Measurements from ENCODE around the gene LGR6.
"Not testable (repeated sequence)": the region's sequence is repeated elsewhere in the genome, so short reads cannot be mapped to it uniquely, and the experiment has no call there.

LGR6 gene

GRCh38 chr1:202193614-202194327, at the start of gene LGR6:
Gene LGR6 (plus strand): TSS chr1:202193799. CDS start chr1:202193990, 191 bp downstream.
- no peak for DNase-seq

DNA sequence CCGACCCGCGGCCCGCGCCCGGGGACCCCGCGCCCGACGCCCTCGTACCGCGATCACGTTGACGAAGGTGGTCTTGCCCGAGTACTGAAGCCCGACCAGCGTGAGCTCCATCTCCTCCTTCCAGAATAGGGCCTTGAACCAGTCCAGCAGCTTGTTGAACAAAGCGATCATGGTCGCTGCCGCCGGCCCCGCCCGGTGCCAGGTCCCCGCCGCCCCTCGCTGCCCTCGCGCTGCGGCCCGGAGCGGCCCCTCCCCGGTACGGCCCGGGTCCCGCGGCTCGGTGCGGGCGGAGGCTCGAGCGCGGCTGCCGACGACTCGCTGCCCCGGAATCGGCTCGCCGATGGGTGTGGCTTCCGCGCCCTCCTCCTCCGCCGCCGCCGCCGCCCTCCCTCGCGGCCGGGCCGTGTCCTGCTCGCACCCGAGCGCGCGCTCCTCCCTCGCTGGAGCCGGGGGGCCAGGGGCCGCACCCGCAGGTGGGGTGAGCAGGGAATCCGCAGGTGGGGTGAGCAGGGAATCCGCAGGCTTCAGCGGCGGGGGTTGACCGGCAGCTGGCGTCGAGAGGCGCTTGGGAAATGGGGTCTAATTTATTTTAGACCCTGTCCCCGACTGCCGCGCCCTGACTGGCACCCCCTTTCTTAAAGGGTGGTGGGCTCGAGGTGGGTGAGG, 49.1 kb upstream of the LGR6 start, which contains the start of gene ARL8A:
Gene ARL8A, minus strand, starts transcription at position 336 of the 666 bp plus-strand sequence. Its CDS starts 165 bp downstream, at position 171.
- DNase-seq = peak; percentile 64 to 74

GRCh38 chr1:202145068-202145743, 48.4 kb upstream of the LGR6 start:
- DNase-seq = peak in 1 of 2 donors; percentile 48

DNA sequence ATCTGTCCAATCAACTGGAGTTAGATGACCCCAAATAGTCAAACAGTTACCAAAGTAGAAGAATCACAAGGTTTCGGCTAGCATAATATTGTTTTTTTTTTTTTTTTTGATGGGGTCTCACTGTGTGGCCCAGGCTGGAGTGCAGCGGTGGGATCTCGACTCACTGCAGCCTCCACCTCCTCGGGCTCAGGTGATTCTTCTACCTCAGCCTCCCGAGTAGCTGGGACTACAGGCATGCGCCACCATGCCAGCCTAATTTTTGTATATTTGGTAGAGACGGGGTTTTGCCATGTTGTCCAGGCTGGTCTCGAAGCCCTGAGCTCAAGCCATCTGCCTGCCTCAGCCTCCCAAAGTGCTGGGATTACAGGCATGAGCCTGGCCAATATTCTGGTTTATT, 47.9 kb upstream of the LGR6 start:
- DNase-seq = not testable (repeated sequence)

GRCh38 chr1:202146279-202146678, 47.3 kb upstream of the LGR6 start:
- DNase-seq = no peak

GRCh38 chr1:202146993-202147392, 46.6 kb upstream of the LGR6 start:
- no peak for DNase-seq

- DNase-seq = no peak
Observed at GRCh38 chr1:202148391-202148790, 45.2 kb upstream of the LGR6 start.

- no peak for DNase-seq
Observed at GRCh38 chr1:202149566-202149965, 44.0 kb upstream of the LGR6 start.

GRCh38 chr1:202150187-202150586, 43.4 kb upstream of the LGR6 start:
- no peak for DNase-seq

DNA sequence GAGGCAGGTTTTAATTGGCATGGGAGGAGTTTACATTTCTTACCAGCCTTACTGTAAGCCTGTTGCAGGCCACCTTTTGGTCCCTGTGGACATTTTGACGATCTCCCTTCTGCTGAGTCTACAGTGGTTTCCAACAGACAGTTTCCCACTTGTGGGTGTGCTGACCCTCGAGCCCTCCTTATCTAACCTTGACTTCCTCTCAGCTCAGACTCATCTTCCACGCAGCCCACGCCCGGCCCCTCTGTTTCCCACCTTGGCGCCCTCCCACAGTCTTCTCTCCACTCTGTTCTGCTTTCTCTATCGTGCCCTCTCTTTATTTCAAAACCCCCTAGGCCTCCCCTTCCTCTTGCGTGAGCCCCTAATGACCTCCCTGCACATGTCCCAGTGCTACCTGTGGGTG, 43.0 kb upstream of the LGR6 start:
- DNase-seq = no peak

DNA sequence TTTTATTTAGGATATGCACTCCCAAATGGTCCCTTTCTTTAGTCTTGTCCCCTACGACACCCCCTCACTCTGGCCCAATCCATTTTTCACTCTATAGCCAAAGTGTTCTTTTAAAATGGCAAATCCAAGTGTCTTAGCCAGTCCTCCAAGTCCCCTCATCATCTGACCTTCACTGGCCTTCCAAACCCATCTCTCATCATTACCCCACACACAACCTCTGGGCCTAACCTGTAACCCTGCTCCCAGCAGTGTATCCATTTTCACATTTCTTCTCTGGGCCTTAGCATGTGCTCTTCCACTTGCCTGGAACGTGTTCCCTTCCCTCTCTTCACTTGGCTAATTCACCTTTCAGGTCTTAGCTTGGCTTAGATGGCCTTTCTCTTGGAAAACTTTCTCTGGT, 42.6 kb upstream of the LGR6 start:
- DNase-seq = no peak

DNA sequence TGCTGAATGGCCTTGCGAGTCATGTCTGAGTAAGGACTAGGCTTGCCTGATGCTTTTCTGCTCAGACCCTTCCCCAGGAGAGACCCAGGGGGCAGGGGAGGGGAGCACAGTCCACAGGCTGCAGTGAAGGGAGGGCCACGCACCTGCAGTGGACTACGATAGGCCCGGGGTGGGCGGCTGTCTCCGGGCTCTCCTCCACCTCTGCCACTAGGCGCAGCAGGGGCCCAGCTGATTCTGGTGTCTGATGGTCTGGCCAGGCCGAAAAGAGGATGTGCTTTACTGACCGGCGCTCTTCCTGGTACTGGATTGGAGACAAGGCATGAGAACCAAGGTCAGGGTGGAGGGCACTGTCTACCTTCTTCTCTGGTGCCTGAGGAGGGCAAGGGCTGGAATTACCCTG, 41.2 kb upstream of the LGR6 start:
- DNase-seq = no peak

- DNase-seq = no peak
Observed at GRCh38 chr1:202153284-202153683, 40.3 kb upstream of the LGR6 start.

- DNase-seq = no peak
Observed at GRCh38 chr1:202154148-202154765, 39.3 kb upstream of the LGR6 start.

DNA sequence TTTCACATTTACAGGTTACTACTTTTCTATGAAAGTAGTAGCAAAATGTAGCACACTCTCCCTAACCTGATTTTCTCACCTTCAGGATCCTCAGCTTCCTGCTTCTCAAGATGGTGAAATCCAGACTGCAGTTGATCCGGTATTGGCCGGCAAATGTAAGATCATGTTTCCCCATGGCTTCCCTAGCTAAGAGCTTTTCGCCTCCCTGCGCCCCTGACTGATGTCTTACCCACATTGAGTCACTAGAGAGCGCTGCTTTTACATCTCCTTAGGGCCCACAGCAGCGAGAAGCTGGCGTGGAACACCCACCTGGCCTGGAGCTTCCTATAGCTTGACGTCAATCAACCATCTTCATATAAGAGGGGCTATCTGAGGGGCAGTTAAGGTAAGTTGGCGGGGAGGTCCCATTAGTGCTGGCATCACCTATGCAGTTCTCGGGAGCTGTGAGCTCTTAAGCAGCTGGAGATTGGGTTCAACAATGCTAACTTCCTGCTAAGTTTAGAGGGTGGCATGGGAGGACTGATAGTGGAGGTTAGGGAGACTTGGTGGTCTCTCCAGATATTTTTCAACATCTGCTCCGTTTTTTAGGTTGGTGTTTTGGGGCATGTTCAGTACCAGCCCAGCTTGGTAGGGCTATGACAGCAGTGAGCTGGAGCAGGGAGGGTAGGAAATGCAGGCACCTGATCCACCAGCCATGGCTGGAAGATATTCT, 38.7 kb upstream of the LGR6 start:
- DNase-seq = peak; percentile 60 to 76

DNA sequence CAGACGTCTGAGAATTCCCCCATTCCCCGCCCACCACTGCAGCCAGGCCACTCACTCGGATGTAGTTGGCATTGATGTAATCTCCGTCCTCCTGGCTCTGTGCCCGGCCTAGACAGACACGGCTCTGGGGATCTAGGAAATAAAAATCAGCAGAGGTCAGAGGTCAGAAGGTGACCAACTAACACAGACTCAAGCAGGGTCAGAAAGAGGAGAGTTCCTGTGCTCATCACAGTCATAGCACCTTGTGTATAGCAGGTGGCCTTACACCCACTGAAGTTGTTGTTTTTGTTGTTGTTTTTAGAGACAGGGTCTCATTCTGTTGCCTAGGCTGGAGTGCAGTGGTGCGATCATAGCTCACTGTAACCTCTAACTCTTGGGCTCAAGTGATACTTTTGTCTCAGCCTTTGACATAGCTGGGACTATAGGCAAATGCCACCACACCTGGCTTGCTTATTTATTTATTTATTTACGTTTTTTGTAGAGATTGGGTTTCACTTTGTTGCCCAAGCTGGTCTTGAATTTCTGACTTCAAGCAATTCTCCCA, 38.0 kb upstream of the LGR6 start:
- no peak for DNase-seq

DNA sequence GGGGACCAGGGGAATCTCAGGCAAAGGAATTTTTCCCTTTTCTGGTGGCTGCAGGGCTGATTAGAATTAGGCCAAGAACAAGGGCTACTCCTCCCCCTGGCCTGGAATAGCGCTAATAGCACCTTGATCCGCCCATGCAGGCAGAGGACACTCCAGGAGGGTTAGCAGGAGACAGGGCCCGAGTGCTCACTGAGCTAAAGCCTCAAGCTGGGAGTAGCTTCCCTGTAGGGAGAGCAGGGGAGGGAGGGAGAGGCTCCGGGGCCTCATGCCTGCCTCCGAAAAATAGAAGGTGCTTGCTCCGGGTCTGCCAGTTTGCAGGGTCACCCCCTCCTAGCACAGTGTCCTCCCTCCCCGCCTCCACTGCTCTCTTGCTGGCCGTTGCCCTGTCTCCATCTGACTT, 37.0 kb upstream of the LGR6 start:
- no peak for DNase-seq

GRCh38 chr1:202157945-202158344, 35.7 kb upstream of the LGR6 start:
- no peak for DNase-seq

GRCh38 chr1:202158810-202159533, 34.6 kb upstream of the LGR6 start:
- DNase-seq = no peak

- peak; percentile 49 to 67 for DNase-seq
Observed at GRCh38 chr1:202159534-202160371, 33.8 kb upstream of the LGR6 start.
